ENCODE results near the gene ISM1.

DNA sequence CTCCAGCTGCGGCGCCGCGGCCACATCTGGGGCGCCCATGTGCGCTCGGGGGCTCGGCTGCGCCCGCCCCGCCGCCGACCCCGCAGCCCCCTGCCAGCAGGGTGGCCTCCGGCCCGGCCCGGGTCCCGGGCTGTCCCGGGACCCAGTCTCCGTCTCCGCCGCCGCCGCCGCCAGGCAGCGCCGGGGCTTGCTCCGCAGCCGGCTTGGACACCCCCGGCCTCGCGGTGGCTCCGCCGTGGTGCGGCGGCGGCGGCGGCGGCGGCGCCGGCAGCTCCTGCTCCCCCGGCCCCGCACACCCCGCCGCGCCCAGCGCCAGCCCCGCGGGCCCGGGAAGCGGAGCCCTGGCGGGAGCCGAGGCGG, 219 bp downstream of the ISM1 start:
- TF ChIP-seq ZNF274 (IDR thresholded peaks at IDR 0.05; ENCODE audit: low read depth, low read length) (no peak), SUZ12 (IDR thresholded peaks at IDR 0.05; ENCODE audit: extremely low read depth, insufficient read depth, insufficient read length) (no peak)
